Loucy (cell line): ENCODE measurements around the gene KIR2DL3.
"Not testable (repeated sequence)": the region's sequence is repeated elsewhere in the genome, so short reads cannot be mapped to it uniquely, and the experiment has no call there.

Source experiments
- H2AFZ ChIP-seq: fragments of 200-600 bp; sonication (generic); 2 replicates; pipeline ENCODE4 v1.6.0; 2016; ENCODE audit warnings: antibody characterized with exemption, mild to moderate bottlenecking, low read length, moderate library complexity
- H3F3A ChIP-seq: fragments of 200-600 bp; 2 replicates; pipeline ENCODE4 v1.6.0; 2016; ENCODE audit warnings: antibody characterized with exemption, low read depth, mild to moderate bottlenecking
- H3K27me3 ChIP-seq: fragments of 200-600 bp; sonication (generic); 2 replicates; pipeline ENCODE4 v1.6.1; 2014; ENCODE audit warnings: low read length, mild to moderate bottlenecking; ENCODE audit not compliant: insufficient read depth, poor library complexity, severe bottlenecking
- H3K36me3 ChIP-seq: fragments of 200-600 bp; sonication (generic); 2 replicates; pipeline ENCODE4 v1.6.1; 2016; ENCODE audit warnings: low read length; ENCODE audit not compliant: insufficient read depth
- H3K4me1 ChIP-seq: fragments of 200-600 bp; sonication (generic); 2 replicates; pipeline ENCODE4 v1.5.1; 2014; ENCODE audit warnings: low read length, mild to moderate bottlenecking; ENCODE audit not compliant: insufficient read depth, poor library complexity, severe bottlenecking
- H3K4me2 ChIP-seq: fragments of 200-600 bp; sonication (generic); 2 replicates; pipeline ENCODE4 v1.6.0; 2014; ENCODE audit warnings: antibody characterized with exemption, low read length, low read depth, mild to moderate bottlenecking; ENCODE audit not compliant: poor library complexity, severe bottlenecking
- H3K4me3 ChIP-seq: fragments of 200-600 bp; sonication (generic); 2 replicates; pipeline ENCODE4 v1.5.1; 2014; ENCODE audit warnings: low read length, mild to moderate bottlenecking, mixed read lengths; ENCODE audit not compliant: poor library complexity, severe bottlenecking
- H3K79me2 ChIP-seq: fragments of 200-600 bp; sonication (generic); 2 replicates; pipeline ENCODE4 v1.6.1; 2014; ENCODE audit warnings: low read length; ENCODE audit not compliant: insufficient read depth
- H3K9ac ChIP-seq: fragments of 200-600 bp; sonication (generic); 2 replicates; pipeline ENCODE4 v1.6.0; 2014; ENCODE audit warnings: mild to moderate bottlenecking, low read depth, low read length, moderate library complexity; ENCODE audit not compliant: poor library complexity, severe bottlenecking
- H3K9me2 ChIP-seq: fragments of 200-600 bp; sonication (generic); replicated peaks from 2 replicates; pipeline ENCODE4 v1.6.1; 2016; ENCODE audit warnings: low read depth, low read length, mixed read lengths
- H3K9me3 ChIP-seq: fragments of 200-600 bp; sonication (generic); 2 replicates; pipeline ENCODE4 v1.6.1; 2014; ENCODE audit warnings: mild to moderate bottlenecking, antibody characterized with exemption, low read length, low read depth; ENCODE audit not compliant: insufficient read depth
- H4K20me1 ChIP-seq: fragments of 200-600 bp; sonication (generic); 2 replicates; pipeline ENCODE4 v1.6.0; 2014; ENCODE audit warnings: antibody characterized with exemption, low read length, mild to moderate bottlenecking; ENCODE audit not compliant: insufficient read depth, poor library complexity, severe bottlenecking
- CTCF ChIP-seq: fragments of 200-600 bp; sonication (generic); conservative IDR thresholded peaks from 2 replicates; pipeline ENCODE4 v1.5.1; 2014; ENCODE audit warnings: mild to moderate bottlenecking, antibody characterized with exemption, low read length
- EZH2phosphoT487 ChIP-seq: fragments of 200-600 bp; IDR thresholded peaks from 2 replicates; pipeline ENCODE4 v1.6.1; 2018; ENCODE audit warnings: antibody characterized with exemption, mild to moderate bottlenecking, moderate library complexity, borderline replicate concordance

The KIR2DL3 gene

GRCh38 chr19:54782916-54783315 is 44.6 kb downstream of the KIR2DL3 start:
- H3K4me3 ChIP-seq, H3K9me3 ChIP-seq, H4K20me1 ChIP-seq, H2AFZ ChIP-seq, H3K27me3 ChIP-seq, H3K9ac ChIP-seq, H3K36me3 ChIP-seq, H3K9me2 ChIP-seq, H3K4me2 ChIP-seq, H3F3A ChIP-seq, H3K4me1 ChIP-seq, H3K79me2 ChIP-seq: not testable (repeated sequence)

DNA sequence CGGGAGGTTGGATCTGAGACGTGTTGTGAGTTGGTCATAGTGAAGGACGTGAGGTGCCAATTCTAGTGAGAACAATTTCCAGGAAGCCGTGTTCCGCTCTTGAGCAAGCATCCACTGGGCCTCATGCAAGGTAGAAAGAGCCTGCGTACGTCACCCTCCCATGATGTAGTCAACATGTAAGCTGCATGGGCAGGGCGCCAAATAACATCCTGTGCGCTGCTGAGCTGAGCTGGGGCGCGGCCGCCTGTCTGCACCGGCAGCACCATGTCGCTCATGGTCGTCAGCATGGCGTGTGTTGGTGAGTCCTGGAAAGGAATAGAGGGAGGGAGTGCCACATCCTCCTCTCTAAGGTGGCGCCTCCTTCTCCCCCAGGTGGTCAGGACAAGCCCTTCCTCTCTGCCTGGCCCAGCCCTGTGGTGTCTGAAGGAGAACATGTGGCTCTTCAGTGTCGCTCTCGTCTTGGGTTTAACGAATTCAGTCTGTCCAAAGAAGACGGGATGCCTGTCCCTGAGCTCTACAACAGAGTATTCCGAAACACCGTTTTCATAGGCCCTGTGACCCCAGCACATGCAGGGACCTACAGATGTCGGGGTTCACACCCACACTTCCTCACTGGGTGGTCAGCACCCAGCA is 47.9 kb downstream of the KIR2DL3 start:
- not testable (repeated sequence) for H2AFZ ChIP-seq, H3K4me1 ChIP-seq, H3K4me2 ChIP-seq, H3K4me3 ChIP-seq, H3K9ac ChIP-seq, H3K36me3 ChIP-seq, H3K27me3 ChIP-seq, H3K9me2 ChIP-seq, H4K20me1 ChIP-seq, H3K79me2 ChIP-seq, H3K9me3 ChIP-seq, H3F3A ChIP-seq

DNA sequence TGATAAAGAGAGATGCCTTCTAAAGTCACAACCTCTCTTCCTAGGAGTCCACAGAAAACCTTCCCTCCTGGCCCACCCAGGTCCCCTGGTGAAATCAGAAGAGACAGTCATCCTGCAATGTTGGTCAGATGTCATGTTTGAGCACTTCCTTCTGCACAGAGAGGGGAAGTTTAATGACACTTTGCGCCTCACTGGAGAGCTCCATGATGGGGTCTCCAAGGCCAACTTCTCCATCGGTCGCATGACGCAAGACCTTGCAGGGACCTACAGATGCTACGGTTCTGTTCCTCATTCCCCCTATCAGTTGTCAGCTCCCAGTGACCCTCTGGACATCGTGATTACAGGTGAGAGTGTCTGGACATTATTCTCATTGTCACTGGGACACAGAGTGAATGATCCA is 49.8 kb downstream of the KIR2DL3 start:
- H3F3A ChIP-seq, H3K9ac ChIP-seq, H3K4me2 ChIP-seq, H3K4me3 ChIP-seq, H3K79me2 ChIP-seq, H3K27me3 ChIP-seq, H4K20me1 ChIP-seq, H3K4me1 ChIP-seq, H2AFZ ChIP-seq, H3K9me3 ChIP-seq, H3K9me2 ChIP-seq, H3K36me3 ChIP-seq: not testable (repeated sequence)

DNA sequence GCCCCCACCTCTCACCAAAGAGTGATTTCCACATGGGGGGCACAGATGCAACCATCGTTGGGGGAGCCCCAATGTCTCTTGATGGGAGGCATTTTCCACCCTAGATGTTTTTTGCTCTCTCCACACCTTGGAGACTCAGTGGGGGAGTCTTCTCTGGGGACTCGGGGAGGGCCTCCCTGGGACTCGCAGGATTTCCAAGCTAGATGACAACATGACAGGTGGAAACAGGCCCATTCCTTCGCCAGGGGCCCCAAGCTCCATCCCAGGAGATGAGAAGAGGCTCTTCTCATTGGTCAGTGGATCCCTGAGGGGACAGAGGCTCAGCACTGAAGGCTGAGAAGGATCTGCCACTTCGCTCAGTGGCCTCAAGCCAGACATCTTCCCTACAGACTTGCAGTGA is 52.4 kb downstream of the KIR2DL3 start:
- H2AFZ ChIP-seq, result no peak overlapping the region
- H3K36me3 ChIP-seq, result no peaks in the 10 kb centered on the region
- no peaks in the 10 kb centered on the region for H3K79me2 ChIP-seq
- no peak overlapping the region for H3K9ac ChIP-seq
- H4K20me1 ChIP-seq, result no peaks in the 10 kb centered on the region
- TF ChIP-seq CTCF (no peak), EZH2phosphoT487 (no peak)
- no peaks in the 10 kb centered on the region for H3K9me3 ChIP-seq
- no peak overlapping the region for H3K4me2 ChIP-seq
- no peak overlapping the region for H3K4me3 ChIP-seq
- H3K9me2 ChIP-seq, result no peaks in the 10 kb centered on the region
- no peaks in the 10 kb centered on the region for H3F3A ChIP-seq
- H3K27me3 ChIP-seq, result no peaks in the 10 kb centered on the region
- H3K4me1 ChIP-seq, result peaks cover 5% of the 10 kb centered on the region

DNA sequence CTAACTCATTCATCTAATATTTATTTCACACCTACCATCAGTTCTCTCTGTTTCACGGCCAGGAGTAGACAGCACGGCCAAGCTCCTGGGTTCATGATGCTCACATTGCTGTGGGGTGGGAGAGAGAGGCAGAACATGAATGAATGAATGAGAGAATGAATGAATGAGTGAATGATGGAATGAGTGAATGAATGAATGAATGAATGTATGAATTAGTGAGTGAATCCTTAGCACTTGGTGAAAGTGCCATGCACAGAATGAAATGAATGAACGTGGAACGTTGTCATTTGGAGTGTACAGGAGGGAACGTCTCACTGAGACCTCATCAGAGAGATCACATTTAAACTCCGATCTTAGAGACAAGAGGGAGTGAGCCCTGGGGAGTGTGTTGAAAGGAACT is 53.2 kb downstream of the KIR2DL3 start:
- TF ChIP-seq CTCF, result no peak
- no peak for TF ChIP-seq EZH2phosphoT487
- H3K36me3 ChIP-seq, result no peaks in the 10 kb centered on the region
- no peaks in the 10 kb centered on the region for H4K20me1 ChIP-seq
- H3K9ac ChIP-seq, result no peak overlapping the region
- no peak overlapping the region for H3K4me3 ChIP-seq
- no peaks in the 10 kb centered on the region for H3K9me3 ChIP-seq
- no peak overlapping the region for H3K4me2 ChIP-seq
- no peak overlapping the region for H2AFZ ChIP-seq
- H3K4me1 ChIP-seq, result peaks cover 5% of the 10 kb centered on the region
- H3K9me2 ChIP-seq, result no peaks in the 10 kb centered on the region
- no peaks in the 10 kb centered on the region for H3K27me3 ChIP-seq
- no peaks in the 10 kb centered on the region for H3K79me2 ChIP-seq
- H3F3A ChIP-seq, result no peaks in the 10 kb centered on the region
